ENCODE data around the gene IQGAP1.

IQGAP1 gene

DNA sequence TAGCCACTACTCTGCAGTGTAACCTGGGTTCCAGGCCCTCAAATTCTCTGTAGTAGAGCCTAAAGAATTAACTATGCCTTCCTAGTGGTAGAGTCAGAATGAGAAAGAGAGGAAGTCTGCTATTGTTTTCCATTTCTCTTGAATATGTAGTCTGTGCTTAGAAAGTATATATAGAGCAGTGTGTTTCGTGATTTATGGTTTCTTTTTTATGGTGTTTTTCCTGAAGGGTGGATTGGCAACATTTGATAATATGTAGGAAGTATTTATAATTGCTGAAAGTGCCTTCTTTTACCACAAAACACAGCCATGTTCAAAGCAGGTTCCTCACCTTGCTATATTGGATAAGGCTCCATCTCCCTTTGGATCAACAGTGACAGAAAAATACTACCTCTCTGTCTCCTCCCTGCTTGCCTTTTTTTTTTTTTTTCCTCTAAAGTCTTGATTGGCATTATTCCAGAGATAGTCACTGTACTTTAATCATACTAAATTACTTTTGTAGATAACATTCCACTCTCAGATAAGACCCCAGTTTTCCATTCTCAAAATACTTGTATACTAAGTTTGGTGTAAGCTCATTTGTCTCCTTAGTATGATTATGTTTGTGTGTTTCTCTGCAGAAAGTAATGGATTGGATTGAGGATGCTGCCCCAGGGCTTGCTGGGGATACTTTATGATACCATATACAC, 47.8 kb downstream of the IQGAP1 start:
- DNase-seq (ENCODE audit: low read depth in 2 of 2) = no peak

- DNase-seq (ENCODE audit: low read depth in 2 of 2) = no peak
These were observed 48.9 kb downstream of the IQGAP1 start for GRCh38 chr15:90436952-90437351.

DNA sequence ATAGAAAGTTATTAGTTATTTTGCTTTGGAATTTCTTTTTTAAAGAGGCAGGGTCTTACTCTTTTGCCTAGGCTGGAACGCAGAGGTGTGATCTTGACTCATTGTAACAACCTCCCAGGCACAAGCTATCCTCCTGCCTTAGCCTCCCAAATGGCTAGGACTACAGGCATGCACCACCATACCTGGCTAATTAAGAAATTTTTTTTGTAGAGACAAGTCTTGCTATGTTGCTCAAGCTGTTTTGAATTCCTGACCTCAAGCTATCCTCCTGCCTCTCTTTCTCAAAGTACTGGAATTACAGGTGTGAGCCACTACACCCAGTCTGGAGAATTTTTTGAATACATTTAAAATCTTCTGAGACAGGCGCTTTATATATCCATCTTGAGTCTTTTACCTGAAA, 49.5 kb downstream of the IQGAP1 start:
- DNase-seq (ENCODE audit: low read depth in 2 of 2) = no peak

DNA sequence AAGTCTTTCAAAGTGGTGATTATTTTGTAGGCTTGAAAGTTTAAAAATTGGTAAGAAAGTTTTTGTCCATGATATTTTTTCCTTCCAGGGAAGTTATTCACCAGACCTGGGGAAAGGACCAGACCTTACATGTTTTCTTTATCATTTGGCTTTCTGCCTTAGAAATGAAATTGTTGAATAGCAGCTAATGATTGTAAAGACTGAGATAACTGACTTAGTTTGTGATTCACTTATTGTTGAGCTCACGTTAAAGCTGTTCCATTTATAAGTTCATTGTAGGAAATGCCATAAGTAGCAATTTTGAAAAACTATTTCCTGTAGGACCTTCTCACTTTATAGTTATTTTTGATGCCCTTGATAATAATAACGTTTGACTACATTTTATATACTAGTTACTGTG, 51.9 kb downstream of the IQGAP1 start:
- no peak for DNase-seq (ENCODE audit: low read depth in 2 of 2)

DNA sequence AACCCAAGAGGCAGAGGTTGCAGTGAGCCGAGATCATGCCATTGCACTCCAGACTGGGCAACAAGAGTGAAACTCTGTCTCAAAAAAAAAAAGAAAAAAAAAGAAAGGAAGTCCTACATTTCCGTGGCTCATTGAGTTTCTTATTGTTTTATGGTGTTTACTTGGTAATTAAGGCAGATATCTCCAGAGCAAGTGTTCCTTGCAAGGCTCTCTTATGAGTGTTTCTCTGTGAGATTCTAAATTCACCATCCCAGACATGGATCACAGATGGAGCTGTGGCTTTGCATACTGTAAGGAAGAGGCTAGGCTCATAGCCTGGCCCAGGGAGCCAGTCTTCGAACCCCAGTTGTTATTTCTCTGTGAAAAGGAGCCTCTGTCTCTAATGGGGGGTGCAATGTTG, 53.0 kb downstream of the IQGAP1 start:
- no peak for DNase-seq (ENCODE audit: low read depth in 2 of 2)

- DNase-seq (ENCODE audit: low read depth in 2 of 2) = no peak
These were observed 54.4 kb downstream of the IQGAP1 start for GRCh38 chr15:90442423-90442822.

DNA sequence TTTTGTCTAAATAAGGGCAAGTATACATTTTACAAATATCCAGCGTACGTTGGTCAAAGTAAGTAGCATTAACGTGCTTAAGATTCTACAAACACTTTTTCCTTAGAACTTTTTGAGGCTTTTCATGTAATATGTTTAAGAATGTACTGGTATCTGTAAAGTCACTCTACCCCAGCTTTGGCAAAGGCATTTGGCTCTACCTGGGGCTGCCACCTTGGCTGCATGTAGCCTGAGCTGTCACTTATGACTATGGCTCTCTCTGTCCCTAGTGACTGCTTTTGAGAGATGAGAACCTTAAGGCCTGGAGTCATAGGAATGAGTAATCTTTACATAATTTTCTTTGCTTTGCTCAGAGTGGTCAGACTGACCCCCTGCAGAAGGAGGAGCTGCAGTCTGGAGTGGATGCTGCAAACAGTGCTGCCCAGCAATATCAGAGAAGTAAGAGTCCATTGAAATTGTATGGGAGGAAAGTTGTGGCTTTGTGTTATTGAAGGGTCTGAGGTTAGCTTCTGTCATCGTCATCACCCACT, 61.2 kb downstream of the IQGAP1 start:
- no peak for DNase-seq (ENCODE audit: low read depth in 2 of 2)

- DNase-seq (ENCODE audit: low read depth in 2 of 2) = no peak
These were observed 63.2 kb downstream of the IQGAP1 start for GRCh38 chr15:90451053-90451850.

GRCh38 chr15:90456236-90456635, 68.2 kb downstream of the IQGAP1 start:
- no peak for DNase-seq (ENCODE audit: low read depth in 2 of 2)

GRCh38 chr15:90458061-90458460, 70.0 kb downstream of the IQGAP1 start:
- DNase-seq (ENCODE audit: low read depth in 2 of 2) = no peak

DNA sequence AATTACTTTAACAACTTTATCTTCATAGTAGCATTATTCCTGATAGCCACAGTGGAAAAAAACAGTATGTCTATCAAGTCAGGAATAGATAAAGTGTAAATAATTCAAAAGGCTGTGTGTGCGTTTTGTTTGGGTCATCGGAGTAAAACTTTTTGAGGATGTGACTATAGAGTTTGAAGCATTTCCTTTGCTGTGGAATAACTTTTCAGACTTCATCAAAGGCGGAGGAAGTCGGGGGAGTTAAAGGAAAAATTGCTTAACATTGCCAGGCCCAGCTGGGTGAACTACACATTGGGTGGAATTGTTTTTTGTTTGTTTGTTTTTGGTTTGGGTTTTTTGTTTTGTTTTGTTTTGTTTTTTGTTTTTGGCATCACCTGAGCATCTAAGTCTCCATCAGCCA, 71.3 kb downstream of the IQGAP1 start:
- no peak for DNase-seq (ENCODE audit: low read depth in 2 of 2)

- DNase-seq (ENCODE audit: low read depth in 2 of 2) = no peak
These were observed 72.2 kb downstream of the IQGAP1 start for GRCh38 chr15:90460142-90460824.

DNA sequence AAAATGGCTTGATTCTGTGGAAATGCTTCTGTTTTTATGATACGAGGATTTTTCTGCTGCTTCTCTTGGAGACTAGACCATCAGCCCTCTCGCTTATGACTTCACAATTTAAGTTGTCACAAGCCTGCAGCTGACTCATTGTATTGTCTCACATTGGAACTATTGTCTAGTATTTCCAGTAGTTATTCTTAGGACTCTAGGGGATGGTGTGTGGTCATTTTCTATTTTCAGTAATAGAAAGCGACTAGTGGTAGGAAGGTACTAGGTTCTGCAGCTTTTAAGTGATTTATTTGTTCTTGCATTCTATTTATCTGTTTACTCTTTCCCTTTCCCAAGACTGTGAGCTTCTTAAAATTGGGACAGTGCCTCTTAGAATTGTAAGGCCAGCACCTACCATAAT, 75.3 kb downstream of the IQGAP1 start:
- no peak for DNase-seq (ENCODE audit: low read depth in 2 of 2)

DNA sequence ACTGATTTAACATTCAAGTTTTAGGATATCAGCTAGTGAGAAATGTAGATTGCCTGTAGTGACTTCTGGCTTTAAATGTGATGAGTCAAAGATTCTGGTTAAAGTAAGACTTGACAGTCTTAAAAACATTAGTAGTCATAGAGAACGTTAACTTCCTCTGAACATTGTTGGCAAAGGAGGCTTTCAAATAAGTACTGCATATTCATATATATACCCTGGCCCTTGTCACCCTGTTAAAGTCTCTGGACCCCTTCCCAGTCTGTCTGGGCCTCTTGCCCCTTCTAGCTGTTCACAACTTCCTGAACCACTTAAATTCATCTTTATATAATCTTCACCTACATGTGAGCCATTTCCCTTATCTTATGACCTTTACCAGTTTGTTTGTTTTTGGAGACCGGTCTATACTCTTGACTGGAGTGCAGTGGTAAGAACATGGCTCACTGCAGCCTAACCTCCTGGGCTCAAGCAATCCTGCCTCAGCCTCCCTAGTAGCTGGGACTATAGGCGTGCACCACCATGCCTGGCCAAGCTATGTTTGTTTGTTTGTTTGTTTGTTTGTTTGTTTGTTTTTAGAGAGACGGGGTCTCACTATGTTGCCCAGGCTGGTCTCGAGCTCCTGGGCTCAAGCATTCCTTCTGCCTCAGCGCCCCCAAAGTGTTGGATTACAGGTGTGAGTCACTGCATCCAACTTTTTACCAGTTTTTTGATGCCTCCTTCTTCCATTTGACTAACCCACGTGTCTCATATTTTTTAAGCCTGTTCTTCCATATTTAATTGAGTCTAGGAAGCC, 77.3 kb downstream of the IQGAP1 start:
- DNase-seq (ENCODE audit: low read depth in 2 of 2) = no peak

DNA sequence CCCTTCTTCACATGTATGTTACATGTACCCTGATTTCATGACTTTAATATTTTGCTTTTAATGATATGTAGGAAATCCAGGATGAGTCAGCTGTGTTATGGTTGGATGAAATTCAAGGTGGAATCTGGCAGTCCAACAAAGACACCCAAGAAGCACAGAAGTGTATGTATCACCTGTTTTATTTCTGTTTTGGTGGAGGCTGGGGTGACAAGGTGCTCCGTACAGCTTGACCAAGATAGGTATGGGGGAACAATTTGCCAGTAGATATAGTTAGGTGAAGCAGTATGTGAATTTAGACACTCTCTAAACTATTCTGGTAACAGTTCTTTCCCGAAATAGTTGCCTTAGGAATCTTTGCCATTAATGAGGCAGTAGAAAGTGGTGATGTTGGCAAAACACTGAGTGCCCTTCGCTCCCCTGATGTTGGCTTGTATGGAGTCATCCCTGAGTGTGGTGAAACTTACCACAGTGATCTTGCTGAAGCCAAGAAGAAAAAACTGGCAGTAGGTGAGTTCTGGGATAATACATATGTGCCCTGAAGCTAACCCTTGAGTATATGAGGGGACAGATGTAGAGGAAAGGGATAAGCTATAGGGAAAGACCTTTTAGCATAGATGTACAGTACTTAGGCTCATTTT, 78.0 kb downstream of the IQGAP1 start:
- DNase-seq (ENCODE audit: low read depth in 2 of 2) = no peak

GRCh38 chr15:90469723-90470122, 81.7 kb downstream of the IQGAP1 start:
- DNase-seq (ENCODE audit: low read depth in 2 of 2) = no peak

GRCh38 chr15:90470453-90470852, 82.4 kb downstream of the IQGAP1 start:
- DNase-seq (ENCODE audit: low read depth in 2 of 2) = no peak

- no peak for DNase-seq (ENCODE audit: low read depth in 2 of 2)
These were observed 83.1 kb downstream of the IQGAP1 start for GRCh38 chr15:90471126-90471525.

GRCh38 chr15:90471769-90472168, 83.7 kb downstream of the IQGAP1 start:
- no peak for DNase-seq (ENCODE audit: low read depth in 2 of 2)

- no peak for DNase-seq (ENCODE audit: low read depth in 2 of 2)
These were observed 90.9 kb downstream of the IQGAP1 start for GRCh38 chr15:90478846-90479481.

DNA sequence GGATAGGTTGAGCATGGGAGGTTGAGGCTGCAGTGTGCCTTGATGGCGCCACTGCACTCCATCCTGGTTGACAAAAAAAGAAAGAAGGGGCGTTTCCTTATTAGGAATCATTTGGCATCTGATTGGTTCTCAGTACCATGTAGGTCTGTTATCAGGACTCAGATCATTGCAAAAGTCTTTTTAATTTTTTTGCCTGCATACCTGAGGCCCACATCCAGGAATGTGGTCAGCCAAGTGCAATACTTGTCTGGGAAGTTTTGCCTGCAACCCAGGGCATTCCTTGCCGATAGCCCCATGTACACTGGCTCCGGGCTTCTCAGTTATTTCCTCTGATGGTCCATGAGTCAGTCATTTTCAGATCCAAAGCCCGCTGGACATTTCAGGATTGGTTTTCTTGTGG, 91.6 kb downstream of the IQGAP1 start:
- DNase-seq (ENCODE audit: low read depth in 2 of 2) = no peak
